GM18909 (cell line): ENCODE results near the gene CLMP.
A peak's percentile ranks its signal among the peaks of the same experiment; 100 is the strongest.

Source experiments
- ATAC-seq: cut with Tn5 transposase; IDR thresholded peaks from one replicate; pipeline ENCODE4 v1.9.1; 2021; ENCODE audit warnings: mild to moderate bottlenecking; ENCODE audit not compliant: unreplicated experiment, poor library complexity

Gene CLMP, protein sequence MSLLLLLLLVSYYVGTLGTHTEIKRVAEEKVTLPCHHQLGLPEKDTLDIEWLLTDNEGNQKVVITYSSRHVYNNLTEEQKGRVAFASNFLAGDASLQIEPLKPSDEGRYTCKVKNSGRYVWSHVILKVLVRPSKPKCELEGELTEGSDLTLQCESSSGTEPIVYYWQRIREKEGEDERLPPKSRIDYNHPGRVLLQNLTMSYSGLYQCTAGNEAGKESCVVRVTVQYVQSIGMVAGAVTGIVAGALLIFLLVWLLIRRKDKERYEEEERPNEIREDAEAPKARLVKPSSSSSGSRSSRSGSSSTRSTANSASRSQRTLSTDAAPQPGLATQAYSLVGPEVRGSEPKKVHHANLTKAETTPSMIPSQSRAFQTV

DNA sequence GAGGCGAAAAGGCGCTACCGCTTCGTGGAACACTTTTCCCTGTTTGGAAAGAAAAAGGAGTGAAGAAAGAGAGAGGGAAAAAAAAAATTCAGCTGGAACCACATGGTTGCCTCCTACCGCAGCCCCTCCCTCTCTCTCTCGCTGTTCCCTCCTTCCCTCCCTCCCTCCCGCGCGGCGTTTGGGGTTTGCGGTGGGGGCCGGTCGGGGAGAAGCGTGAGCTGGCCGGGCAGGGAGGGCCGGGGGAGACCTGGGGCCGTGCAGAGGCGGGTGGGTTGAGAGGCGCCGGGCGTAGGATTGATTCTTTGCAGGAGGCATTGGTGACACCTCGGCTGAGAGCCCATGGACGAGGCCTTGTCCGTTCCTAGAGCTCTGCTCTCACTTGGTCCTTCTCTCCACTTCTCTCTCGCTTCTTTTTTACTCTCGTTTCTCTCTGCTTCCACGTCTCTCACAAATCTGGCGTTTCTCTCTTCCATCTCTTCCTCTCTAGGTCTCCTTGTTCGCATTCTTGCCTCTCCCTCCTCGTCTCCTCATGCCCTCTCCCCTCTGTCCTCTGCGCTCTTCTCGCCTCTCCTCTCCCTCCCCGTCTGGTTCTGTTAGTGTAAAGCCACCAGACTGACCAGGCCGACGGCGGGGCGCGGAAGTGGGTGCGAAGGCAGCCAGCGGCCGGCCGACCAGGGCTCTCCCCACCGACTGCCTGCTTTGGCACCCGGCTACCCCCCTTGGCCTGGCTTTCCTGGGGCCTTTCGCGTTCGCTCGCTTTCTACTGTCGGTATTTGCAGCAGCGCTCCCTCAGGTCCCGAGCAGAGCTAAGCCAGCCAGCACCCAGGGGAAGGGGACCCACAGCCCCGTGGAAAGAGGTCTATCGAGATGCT is at the start of gene CLMP:
Gene CLMP, minus strand, starts transcription at position 61 of the 872 bp plus-strand sequence. CDS start 308 bp downstream, outside the sequence.
- no peak for ATAC-seq

DNA sequence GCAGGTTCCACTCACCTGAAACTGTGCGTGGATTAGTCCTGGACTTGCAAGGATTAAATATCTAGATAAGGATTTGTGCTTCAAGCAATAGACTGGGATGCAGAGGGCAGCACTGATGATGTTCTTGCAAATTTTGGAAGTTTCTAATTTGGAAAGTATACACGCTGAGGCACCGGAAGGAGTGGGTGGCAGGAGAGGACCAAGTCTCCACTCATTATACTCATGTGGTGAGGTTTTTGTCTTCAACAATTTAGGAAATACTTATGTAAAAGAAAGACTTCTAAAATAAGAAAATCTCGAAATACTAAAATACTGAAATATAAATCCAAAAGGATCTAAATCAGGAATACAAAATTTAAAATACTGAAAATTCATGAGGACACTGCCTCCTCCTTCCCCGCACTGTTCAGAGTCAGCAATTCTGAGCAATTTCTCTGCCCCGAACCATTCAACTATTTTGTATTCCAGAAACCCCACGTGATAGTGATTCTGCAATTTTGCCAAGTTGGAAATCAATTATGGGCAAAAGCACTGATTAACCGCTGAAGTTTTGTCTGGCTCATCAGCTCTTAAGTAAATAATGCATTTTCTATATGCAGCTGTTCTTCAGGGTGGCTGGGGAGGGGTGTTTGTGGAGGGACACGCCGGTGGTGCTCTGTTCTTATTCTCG is 47.0 kb upstream of the CLMP start:
- ATAC-seq = no peak

DNA sequence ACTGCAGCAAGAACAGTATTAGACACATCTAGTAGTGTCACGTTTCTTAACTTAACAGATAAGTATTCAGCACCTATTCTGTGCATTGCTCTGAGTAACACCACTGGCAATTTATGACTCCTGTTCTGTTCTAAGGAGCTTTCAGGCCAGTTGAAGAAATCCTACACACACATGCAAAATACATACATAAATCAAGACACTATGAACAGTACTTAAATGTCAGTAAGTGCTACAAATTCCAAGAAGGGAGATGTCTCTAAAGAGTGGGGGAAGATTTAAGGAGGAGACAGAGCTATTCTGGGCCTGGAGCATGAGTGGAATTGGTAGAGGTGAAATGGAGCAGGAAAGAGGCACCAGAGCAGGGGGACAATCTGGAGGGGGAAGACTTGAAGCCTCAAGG is 46.2 kb upstream of the CLMP start:
- no peak for ATAC-seq

DNA sequence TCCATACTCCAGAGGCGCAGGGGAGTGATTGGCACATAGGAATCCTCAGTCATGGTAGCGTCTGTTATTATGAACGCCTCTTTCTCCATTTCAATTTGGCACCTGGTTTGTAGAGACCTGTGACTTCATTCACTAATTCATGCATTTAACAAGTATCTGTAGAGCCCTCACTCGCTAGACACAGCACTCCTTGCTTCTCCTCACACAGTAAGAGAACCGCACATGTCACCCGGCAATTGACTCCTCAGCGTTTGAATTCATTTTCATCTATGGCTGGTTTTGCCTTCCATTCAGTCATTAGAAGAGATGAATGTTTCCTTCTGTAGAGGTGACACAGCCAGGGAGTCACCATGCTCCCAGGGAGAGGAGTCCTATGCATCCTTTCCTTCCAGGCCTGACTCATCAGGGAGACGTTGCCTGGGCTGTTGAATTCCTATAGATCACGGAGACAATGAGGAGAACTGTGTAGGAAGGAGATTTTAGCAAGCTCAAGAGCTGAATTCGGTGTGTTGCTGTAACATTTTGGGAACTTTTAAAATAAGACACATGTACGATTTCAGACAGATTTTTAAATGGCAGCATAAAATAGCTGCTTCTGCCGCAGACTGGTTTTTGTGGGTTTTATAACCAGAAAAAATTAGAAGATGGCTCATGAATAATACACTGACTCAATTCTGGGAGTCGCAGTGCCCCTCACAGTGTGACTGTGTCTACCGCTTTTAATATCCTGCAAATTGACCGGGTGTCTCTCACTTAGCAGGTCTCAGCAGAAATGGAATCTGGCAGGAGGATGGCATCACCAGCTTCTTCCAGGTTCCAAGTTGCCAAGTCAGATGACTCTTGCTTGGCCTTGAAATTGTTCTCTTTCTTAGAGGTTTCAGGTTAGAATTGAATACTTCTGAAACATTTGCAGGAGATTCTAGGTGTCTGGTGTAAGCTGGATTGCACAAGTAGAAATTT is 44.4 kb upstream of the CLMP start:
- ATAC-seq = no peak

DNA sequence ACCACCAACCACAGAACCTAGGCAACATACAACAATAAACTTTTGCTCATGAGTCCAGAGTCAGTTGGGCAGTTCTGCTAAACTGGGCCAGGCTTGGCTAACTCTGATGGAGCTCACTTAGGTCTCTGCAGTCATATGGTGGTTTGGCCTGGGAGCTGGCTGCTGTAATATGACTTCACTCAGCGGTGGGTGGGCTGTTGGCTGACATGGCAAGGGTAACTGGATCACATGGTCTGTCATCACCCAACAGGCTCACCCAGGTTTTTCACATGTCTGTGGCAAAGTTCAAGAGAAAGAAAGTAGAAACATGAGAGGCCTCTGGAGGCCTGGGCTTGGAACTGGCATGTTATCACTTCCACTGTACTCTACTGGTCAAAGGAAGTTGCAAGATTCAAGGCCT is 43.2 kb upstream of the CLMP start:
- ATAC-seq = no peak

DNA sequence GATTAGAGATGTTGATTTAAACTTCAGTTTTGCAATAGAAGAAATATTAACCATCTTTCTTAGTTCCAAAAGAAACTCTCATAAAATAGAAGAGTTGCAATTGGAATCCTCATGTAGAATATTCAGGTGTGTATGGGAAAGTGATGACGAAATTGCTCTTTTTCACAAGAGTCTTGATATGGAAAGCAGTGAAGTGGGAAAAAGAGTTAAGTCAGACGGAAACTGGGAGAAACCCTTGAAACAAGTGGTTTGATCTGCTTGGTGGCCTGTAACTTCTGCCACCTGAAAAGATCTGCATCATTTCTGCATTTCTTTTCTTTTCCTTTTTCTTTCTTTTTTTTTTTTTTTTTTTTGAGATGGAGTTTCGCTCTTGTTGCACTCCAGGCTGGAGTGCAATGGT is 41.8 kb upstream of the CLMP start:
- no peak for ATAC-seq

DNA sequence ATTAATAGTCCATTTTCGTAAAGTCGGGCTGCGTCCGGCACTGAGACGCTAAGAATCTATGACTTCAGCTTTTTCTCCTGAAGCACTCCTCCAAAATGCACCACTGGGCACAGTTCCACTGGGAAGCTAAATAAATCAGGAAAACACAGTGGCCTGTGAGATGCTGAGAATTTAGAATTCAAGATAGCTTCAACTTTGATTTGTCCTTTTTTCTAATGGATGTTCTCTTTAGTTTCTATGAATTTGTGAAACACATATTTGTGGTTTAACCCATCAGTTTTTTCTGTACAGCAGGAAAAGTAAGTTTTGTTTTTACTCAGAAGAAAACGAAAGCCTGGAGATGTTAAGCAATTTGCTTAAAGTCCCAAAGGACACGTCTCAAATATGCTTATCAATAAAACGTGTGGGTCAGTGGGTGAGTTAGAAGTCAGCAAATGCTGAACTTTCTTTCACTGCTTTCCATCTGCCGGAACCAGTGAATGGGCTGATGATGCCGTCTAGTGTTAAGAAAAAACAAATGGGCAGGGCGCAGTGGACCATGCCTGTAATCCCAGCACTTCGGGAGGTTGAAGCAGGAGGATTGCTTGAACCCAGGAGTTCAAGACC is 40.7 kb upstream of the CLMP start:
- no peak for ATAC-seq

DNA sequence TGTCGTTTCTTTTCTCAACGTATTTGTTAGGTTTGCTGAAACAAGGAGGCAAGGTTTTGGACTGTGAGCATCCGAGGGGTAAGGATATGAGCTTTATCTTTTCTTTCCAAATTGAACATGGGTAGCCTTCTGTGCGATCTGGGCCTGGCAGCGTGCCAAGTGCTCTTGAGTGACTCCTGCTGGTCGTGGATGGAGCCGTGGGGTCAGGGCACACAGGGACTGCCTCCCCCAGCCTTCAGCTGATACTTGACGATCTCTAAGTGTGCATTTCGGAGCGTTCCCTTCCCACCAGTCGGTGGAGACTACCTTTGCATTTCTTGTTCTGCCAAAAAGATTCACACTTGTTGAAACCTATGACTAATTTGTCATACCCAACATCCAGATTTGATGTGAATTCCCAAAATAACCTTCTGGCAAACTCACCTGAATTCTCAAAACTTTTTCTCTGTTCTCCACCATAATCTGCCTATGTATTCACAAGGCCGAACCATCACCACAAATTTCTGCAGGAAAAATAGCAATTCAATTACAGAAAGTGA is 40.1 kb upstream of the CLMP start:
- ATAC-seq = no peak

DNA sequence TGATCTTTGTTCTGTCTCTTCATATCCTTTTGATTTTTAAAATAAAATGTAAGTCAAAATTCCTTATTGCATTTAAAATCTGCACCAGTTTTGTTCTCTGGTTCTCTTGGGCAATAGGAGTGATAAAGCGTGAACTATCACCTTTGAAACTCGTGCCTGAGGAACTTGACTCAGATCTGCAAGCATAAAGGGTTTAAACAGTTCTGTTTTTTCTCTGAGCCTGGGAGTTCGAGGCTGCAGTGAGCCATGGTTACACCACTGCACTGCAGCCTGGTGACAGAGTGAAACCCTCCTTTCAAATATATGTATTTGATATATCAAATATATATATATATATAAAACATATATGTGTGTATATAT is 38.9 kb upstream of the CLMP start:
- ATAC-seq = no peak

DNA sequence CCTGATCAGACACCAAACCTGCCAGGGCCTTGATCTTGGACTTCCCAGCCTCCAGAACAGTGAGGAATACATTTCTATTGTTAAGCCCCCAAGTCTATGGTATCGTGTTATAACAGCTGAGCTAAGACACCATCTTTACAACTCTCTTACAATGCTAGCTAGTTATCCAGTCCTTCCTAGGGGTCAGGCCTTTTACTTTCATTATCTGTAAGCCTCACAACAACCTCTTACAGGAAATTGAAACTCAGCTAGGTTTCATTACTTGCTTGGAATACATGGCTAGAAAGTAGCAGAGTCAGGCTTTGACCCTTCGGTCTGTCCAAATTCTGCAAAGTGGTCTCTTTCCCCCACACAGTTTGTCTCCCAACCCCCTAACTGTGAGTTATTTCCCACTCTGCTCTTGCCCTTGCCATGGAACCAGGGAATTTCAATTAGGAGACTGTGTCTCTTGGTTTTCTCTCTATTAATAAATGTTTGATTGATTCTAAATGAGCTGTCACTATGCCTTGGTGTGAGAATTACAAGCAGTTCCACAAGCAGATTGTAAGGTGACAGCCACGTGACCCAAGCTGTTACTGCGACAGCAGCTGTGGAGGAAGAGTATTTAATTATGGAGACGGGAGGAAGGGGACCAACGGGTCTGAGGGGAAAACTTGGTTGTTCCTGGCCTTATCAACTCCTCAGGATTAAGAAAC is 38.4 kb upstream of the CLMP start:
- ATAC-seq = peak; percentile 96

DNA sequence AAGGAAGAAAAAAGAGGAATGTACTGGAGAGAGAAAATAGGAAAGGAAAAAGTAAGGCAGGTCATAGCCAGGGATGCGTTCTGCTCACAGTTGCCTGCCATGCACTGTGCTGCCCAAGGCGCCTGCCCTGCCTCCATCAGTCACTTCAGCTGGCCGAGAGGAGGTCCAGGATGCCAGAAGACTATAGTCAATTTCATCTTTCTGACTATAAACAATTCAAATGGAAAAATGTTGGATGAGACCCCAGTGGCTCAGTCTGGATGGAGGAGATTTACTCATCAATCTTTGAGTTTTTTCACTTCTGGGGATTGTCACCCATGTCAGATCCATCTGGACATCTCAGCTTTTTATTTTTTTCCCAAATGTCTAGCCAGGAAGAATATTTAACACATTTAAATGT is 36.7 kb upstream of the CLMP start:
- ATAC-seq = no peak

DNA sequence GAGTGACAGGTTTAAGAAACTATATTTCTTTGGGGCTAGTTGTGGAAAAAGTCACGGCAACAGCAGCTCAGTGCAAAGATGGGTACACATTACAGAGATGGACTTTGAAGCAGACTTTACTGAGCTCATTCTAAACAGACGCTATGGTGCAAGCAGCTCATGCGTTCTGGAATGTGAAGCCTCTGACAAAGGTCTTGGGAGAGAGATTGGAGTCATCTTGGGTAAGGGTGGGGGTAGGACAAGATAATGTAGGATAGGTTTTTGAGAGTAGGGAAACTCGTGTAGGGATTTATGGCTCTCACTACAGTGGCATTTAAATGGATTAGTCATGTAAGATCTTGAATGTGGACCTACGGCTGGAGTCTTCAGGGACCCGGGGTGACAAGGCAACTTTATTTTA is 36.2 kb upstream of the CLMP start:
- no peak for ATAC-seq

DNA sequence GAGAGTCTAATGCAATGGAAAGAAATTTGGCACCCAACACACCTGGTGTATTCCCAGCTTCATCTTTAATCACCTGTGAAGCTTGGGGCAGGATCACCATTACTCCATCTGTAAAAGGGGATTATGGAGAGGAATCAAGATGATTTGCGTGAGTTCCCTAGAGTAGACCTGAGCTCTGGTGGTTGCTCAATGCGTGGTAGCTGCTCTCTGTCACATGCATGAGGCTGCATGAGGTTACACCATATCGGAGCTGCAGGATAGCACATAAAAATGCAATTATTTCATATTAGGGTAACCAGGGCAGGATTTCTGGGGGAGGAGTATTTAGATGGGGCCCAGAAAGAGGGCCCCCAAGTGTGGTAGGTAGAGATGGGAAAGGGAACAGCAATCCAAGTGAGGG is 35.3 kb upstream of the CLMP start:
- no peak for ATAC-seq

DNA sequence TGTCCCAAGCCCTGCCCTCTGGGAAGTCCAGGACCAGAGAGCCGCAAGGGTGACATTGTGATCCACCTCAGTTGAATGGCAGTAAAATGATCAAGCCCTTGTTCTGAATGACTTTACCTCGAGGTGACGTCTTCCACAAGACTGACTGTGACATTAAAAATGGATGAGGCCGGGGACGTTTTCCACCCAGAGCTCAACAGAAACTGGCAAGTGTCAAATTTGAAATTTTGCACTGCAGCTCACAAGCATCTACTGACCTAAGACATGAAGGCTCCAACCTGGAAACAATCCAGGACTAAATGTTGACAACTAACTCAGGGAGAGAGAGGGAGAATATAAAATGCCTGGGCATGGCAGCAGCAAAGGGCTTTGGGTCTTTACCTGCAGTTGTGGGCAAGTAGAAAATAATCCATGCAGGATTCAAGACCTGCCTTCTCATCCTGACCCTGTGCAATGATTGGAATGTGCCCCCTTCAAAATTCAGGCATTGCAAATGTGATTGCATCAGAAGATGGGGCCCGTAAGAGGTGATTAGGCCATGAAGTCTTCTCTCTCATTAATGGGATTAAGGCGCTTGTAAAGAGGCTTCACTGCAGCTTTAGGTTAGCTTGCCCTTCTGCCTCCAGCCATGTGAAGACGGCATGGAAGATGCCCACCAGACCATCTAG is 33.6 kb upstream of the CLMP start:
- ATAC-seq = no peak

DNA sequence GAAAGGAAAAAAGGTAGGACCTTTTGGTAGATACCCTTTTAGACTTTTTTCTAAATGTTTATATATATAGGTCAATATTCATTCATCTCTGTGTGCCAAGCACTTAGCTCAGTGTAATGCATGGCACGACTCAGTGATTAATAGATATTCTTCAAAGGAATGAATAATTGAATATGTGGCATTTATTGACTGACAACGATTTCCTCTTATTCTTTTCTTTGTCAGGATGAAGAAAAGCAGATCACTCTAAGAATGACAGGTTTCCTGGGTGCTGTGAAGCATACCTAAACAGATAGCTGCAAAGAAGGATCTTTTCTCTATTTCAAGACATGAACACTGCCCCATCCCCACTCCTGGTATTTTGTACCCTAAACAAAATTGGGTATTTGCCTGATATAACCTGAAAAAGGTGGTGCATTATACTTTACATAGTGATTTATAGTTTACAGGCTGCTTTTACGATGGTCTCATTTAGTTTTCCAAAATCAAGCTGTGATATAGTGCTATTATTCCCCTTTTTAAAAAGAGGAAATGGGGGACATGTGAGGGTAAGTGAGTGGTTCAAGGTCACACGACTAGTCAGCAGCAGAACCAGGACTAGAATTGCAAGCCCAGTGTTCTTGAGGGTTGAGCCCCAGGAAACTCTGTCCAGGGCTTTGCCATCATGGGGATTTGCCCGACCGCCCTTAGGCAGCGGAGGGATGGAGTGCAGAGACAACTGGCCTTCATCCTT is 32.9 kb upstream of the CLMP start:
- no peak for ATAC-seq

DNA sequence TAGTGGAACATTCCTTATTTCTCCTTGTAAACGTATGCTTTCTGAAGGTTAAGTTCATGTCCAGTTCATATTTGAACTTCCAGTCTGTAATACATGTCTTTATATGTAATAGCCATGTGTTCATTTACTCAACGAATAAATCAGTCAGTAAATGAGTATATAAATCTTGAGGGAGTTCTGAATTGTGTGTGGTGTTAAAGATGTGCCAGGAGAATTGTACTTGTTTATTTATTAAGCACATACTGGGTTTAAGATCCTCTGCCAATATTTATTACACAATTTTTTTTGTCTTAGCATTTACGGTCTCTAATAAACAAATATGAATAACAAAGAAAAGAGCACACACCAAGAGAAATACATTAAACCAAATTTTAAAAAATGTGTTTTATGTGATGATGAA is 26.5 kb upstream of the CLMP start:
- ATAC-seq = no peak

DNA sequence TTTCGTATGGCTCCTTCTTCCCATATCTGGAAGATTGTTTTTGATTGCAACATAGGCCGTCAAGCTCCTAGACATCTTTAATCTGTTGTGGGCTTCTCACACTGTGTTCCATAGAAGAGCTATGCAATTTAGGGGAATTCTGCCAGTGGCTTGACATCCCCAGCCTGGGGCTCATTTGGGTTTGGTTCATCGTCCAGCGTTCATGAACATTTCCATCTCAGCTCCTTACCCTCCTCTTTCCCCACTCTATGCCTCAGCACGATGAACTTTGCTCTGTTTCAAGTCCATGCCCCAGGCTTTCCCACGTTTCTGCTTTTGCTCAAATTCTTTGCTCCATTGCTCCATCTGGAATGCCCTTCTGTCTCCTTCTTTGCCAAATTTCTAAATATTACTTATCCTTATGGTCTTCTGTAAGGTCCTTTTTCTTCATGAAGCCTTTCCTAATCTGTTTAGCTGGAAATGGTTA is 26.1 kb upstream of the CLMP start:
- ATAC-seq = no peak
